Smooth muscle cell (in vitro differentiated cells): Measurements from ENCODE around the gene PRDM16. TPM values are rescaled to one million over a fixed set of nuclear protein-coding genes. Genes with fewer than 3 reads are reported as not detected.

ENCODE experiments used
- DNase-seq: peaks from one replicate; lab custom pipeline; 2025; ENCODE audit not compliant: unreplicated experiment; lab: John Stamatoyannopoulos, UW
- H2AFZ ChIP-seq: fragments of 200-600 bp; sonication (generic); 2 replicates; pipeline ENCODE4 v1.6.0; 2016; ENCODE audit warnings: antibody characterized with exemption, low read depth, mild to moderate bottlenecking
- H3F3A ChIP-seq: fragments of 200-600 bp; sonication (generic); 2 replicates; pipeline ENCODE4 v1.6.0; 2017; ENCODE audit warnings: antibody characterized with exemption, low read depth
- H3K27ac ChIP-seq: fragments of 200-600 bp; sonication (generic); 2 replicates; pipeline ENCODE4 v1.5.1; 2016; ENCODE audit warnings: low read depth, mild to moderate bottlenecking
- H3K27me3 ChIP-seq: fragments of 200-600 bp; sonication (generic); 2 replicates; pipeline ENCODE4 v1.6.1; 2016; ENCODE audit warnings: low read depth, mild to moderate bottlenecking
- H3K36me3 ChIP-seq: fragments of 200-600 bp; sonication (generic); 2 replicates; pipeline ENCODE4 v1.5.1; 2016; ENCODE audit warnings: low read depth
- H3K4me1 ChIP-seq: fragments of 200-600 bp; sonication (generic); 2 replicates; pipeline ENCODE4 v1.5.1; 2016; ENCODE audit warnings: low read depth
- H3K4me2 ChIP-seq: fragments of 200-600 bp; sonication (generic); 2 replicates; pipeline ENCODE4 v1.6.0; 2016; ENCODE audit warnings: mild to moderate bottlenecking
- H3K4me3 ChIP-seq: fragments of 200-600 bp; sonication (generic); 2 replicates; pipeline ENCODE4 v1.5.1; 2016; ENCODE audit warnings: mild to moderate bottlenecking
- H3K79me2 ChIP-seq: fragments of 200-600 bp; sonication (generic); 2 replicates; pipeline ENCODE4 v1.6.0; 2016; ENCODE audit warnings: low read depth, mild to moderate bottlenecking
- H3K9ac ChIP-seq: fragments of 200-600 bp; sonication (generic); 2 replicates; pipeline ENCODE4 v1.6.0; 2016; ENCODE audit warnings: low read depth
- H3K9me3 ChIP-seq: fragments of 200-600 bp; sonication (generic); replicated peaks from 2 replicates; pipeline ENCODE4 v1.5.1; 2016; ENCODE audit warnings: low read depth
- H4K20me1 ChIP-seq: fragments of 200-600 bp; sonication (generic); 2 replicates; pipeline ENCODE4 v1.6.0; 2016; ENCODE audit warnings: low read depth
- WGBS: methylation state at CpG from one replicate; pipeline ENCODE4 v1.1.7; 2016; ENCODE audit warnings: low lambda C conversion rate; 5-methylcytosine and 5-hydroxymethylcytosine counted together
- polyA plus RNA-seq: library from polyadenylated mRNA; unstranded; fragments of >200 nt; fragmentation: Nextera tagmentation; extraction: Ambion mirVana; gene quantifications from 2 replicates; pipeline ENCODE4 v1.2.1, GENCODE V29; 2016
- total RNA-seq: library from RNA; depleted of rRNA; stranded (reverse); fragments of >200 nt; gene quantifications from 2 replicates; pipeline ENCODE4 v1.2.3, GENCODE V29; 2014
- TF ChIP-seq, protein P1 (sequence below): fragments of 200-600 bp; sonication (generic); IDR thresholded peaks from 2 replicates; pipeline ENCODE4 v1.5.1; 2017; ENCODE audit warnings: borderline replicate concordance, mild to moderate bottlenecking, antibody characterized with exemption; ENCODE audit not compliant: insufficient read depth, poor library complexity, severe bottlenecking

Gene PRDM16
- total and polyA plus RNA-seq, 2 experiments from 2014 or later: 0.72 to 1.3 TPM

DNA sequence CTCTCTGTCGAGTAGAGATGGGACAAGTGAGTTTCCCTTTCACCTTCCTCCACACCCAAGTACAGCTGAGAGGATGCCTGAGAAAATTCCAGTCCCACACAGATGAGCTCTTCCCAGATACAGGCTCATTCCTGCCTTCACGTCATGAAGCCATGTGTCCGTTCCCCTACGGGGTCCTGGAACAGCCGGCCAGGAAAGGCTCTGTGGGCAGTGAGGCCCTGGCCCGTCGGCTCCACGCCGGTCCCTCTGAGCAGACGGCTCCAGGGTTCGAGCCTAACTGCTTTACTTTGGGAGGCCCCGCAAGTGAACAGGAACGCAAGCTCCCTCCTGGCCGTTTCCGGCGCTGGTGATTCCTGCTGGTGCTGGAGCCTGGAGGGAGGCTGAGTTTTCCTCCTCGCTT, 328.3 kb downstream of the PRDM16 start:
- TF ChIP-seq, protein P1, sequence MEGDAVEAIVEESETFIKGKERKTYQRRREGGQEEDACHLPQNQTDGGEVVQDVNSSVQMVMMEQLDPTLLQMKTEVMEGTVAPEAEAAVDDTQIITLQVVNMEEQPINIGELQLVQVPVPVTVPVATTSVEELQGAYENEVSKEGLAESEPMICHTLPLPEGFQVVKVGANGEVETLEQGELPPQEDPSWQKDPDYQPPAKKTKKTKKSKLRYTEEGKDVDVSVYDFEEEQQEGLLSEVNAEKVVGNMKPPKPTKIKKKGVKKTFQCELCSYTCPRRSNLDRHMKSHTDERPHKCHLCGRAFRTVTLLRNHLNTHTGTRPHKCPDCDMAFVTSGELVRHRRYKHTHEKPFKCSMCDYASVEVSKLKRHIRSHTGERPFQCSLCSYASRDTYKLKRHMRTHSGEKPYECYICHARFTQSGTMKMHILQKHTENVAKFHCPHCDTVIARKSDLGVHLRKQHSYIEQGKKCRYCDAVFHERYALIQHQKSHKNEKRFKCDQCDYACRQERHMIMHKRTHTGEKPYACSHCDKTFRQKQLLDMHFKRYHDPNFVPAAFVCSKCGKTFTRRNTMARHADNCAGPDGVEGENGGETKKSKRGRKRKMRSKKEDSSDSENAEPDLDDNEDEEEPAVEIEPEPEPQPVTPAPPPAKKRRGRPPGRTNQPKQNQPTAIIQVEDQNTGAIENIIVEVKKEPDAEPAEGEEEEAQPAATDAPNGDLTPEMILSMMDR: no peak
- H3F3A ChIP-seq: no peaks in the 10 kb centered on the region
- H3K4me1 ChIP-seq: peaks cover 23% of the 10 kb centered on the region
- no peaks in the 10 kb centered on the region for H3K9me3 ChIP-seq
- peak overlapping the region; percentile 51 for H3K27ac ChIP-seq
- no peak for DNase-seq
- no peaks in the 10 kb centered on the region for H3K79me2 ChIP-seq
- H3K4me2 ChIP-seq: peak overlapping the region; percentile 1
- H3K36me3 ChIP-seq: no peaks in the 10 kb centered on the region
- 54% methylated on average over 17 of the region's 17 CpGs for WGBS
- no peaks in the 10 kb centered on the region for H3K27me3 ChIP-seq
- H3K4me3 ChIP-seq: no peak overlapping the region
- no peaks in the 10 kb centered on the region for H4K20me1 ChIP-seq
- peak overlapping the region; percentile 33 for H2AFZ ChIP-seq
- H3K9ac ChIP-seq: no peak overlapping the region

DNA sequence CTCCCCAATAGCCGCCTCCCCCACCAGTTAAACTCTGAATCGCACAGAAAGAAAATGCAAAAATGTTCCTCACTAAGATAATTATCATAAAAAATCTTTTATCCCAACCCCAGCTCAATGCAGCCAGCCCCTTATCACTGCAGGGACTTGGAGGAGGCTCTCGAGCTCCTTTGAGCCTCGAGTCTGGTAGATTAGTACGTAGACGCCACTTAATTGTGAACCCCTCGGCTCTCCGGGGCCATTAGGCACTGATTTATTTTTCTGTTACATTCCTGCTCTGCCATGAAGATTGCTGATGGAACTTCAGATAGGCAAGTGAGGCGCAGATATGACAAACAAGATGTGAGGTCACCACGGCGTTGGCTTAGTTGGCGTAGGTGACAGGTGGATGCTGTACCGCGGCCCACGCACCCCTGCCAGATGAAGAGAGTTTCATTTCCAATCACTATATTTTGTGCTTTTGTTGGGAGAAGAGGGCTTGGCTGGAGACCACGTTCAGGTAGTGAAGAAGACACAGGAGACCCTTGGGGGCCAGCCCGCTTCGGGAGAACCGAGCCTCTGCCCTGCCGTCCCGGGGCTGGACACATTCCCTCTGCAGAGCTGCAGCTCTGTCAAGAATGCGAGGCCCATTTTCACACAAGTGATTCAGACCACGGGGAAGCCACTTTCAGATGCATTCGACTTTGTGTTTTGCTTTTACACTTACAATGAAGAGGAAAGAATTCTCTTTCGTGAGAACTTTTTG, 329.6 kb downstream of the PRDM16 start:
- Histone ChIP-seq H3K9me3 (no peaks in the 10 kb centered on the region), H3K4me1 (peaks cover 14% of the 10 kb centered on the region), H3F3A (no peaks in the 10 kb centered on the region), H2AFZ (no peak overlapping the region), H3K27me3 (no peaks in the 10 kb centered on the region), H3K79me2 (no peaks in the 10 kb centered on the region), H3K36me3 (no peaks in the 10 kb centered on the region), H3K4me2 (no peak overlapping the region), H4K20me1 (no peaks in the 10 kb centered on the region), H3K9ac (no peak overlapping the region), H3K4me3 (no peak overlapping the region), H3K27ac (no peak overlapping the region)
- TF ChIP-seq, protein P1: no peak
- 82% methylated on average over 25 of the region's 25 CpGs for WGBS
- DNase-seq: no peak

DNA sequence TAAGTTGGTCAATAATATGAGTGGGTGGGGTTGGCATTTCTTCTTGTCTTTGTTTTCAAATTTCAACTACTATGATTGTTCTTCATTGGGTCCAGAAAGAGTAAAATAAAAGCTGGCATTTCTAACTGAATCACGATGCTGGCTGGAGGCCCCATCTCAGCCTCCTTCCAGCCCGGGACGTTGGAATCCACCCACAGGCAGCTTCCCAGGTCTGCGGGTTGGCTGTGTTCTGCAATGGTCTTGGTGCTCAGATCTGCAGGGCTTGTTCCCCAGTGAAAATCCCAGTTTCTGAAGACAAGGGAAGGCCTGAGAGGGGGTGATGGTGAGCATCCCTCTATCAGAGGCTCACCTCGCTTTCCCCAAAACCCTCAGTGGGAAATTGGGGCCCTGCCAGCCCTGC, 330.7 kb downstream of the PRDM16 start:
- no peak for DNase-seq

More for the DNA sequence above, 330.7 kb downstream of the PRDM16 start:
- 65% methylated on average over 5 of the region's 5 CpGs for WGBS
- Histone ChIP-seq H3K4me1 (peaks cover 13% of the 10 kb centered on the region), H3K27ac (no peak overlapping the region), H2AFZ (no peak overlapping the region), H3F3A (no peaks in the 10 kb centered on the region), H3K9ac (no peak overlapping the region), H3K9me3 (no peaks in the 10 kb centered on the region), H3K4me2 (no peak overlapping the region), H3K4me3 (no peak overlapping the region), H3K79me2 (no peaks in the 10 kb centered on the region), H3K36me3 (no peaks in the 10 kb centered on the region), H3K27me3 (no peaks in the 10 kb centered on the region), H4K20me1 (no peaks in the 10 kb centered on the region)
- TF ChIP-seq, protein P1: no peak
